Transverse colon (tissue), 4 donors: ENCODE measurements around the gene C4orf51.

Experiments
- CTCF ChIP-seq, 5 experiments: fragments of 200-600 bp in 3 of 5; fragments of 450-650 bp in 2 of 5; sonication (generic) in 3 of 5; IDR thresholded peaks; 1 replicate in 2 of 5; 2 replicates in 3 of 5; pipeline ENCODE4 v1.5.1; 2016 to 2017; ENCODE audit warnings: antibody characterized with exemption in 5 of 5, inconsistent platforms in 3 of 5, mild to moderate bottlenecking in 2 of 5, moderate library complexity in 1 of 5
- EP300 ChIP-seq: sonication (generic); formaldehyde crosslinking; IDR thresholded peaks from one replicate; pipeline ENCODE4 v1.6.1; 2017; ENCODE audit warnings: antibody characterized with exemption, low read depth
- POLR2A ChIP-seq: fragments of 450-650 bp; IDR thresholded peaks from one replicate; pipeline ENCODE4 v1.6.1; 2016; ENCODE audit warnings: antibody characterized with exemption, mild to moderate bottlenecking, moderate library complexity
- POLR2AphosphoS5 ChIP-seq, 3 donors: sonication (generic); formaldehyde crosslinking; IDR thresholded peaks; one replicate each; pipeline ENCODE4 v1.6.1; 2016; ENCODE audit warnings: antibody characterized with exemption in 3 of 3

DNA sequence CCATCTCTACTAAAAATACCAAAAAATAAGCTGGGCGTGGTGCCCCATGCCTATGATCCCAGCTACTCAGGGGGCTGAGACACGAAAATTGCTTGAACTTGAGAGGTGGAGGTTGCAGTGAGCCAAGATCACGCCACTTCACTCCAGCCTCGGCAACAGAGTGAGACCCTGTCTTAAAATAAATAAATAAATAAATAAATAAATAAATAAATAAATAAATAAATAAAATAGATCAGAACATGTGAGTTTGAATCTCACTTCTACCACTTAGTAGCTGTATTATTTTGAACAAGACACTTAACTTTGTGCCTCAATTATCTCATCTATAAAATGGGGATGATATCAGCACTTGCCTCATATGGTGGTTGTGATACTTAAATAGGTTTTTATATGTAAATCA is 90.2 kb downstream of the C4orf51 start:
- TF ChIP-seq POLR2A (no peak), CTCF (IDR thresholded peaks at IDR 0.05) (no peak), EP300 (no peak), POLR2AphosphoS5 (IDR thresholded peaks at IDR 0.05) (no peak)
